IMR-90 (cell line): Measurements from ENCODE around the gene CIAO3. TPM values are rescaled to one million over a fixed set of nuclear protein-coding genes. Genes with fewer than 3 reads are reported as not detected.

Experiments used
- ATAC-seq: fragments of 200-7000 bp; cut with Tn5 transposase; 2 replicates; pipeline ENCODE4 v1.9.1; 2020; ENCODE audit warnings: low read depth, mild to moderate bottlenecking, moderate library complexity
- BruUV-seq: library from RNA; stranded (reverse); fragments of 400-500 nt; replicated peaks from 2 replicates; lab custom pipeline; 2021; lab: Mats Ljungman, UMichigan
- CTCF ChIA-PET: fragments of 300-600 bp; formaldehyde crosslinking; extraction: SDS; loops from one replicate; lab custom pipeline; 2021; ENCODE audit warnings: antibody characterized with exemption; lab: Yijun Ruan, JAX
- POLR2A ChIA-PET: fragments of 300-600 bp; sonication (Branson Sonifier 250); formaldehyde crosslinking; loops from one replicate; lab custom pipeline; 2022; ENCODE audit warnings: antibody characterized with exemption; ENCODE audit not compliant: unreplicated experiment; lab: Charles Lee
- DNase-seq: peaks from one replicate; pipeline ENCODE4 v3.0.0; 2013
- H2AFZ ChIP-seq: replicated peaks from 2 replicates; pipeline ENCODE3; 2013; ENCODE audit warnings: low read length, mild to moderate bottlenecking; ENCODE audit not compliant: poor library complexity
- H2AK5ac ChIP-seq: 2 replicates; pipeline ENCODE4 v1.6.1; 2013; ENCODE audit warnings: low read depth, low read length, inconsistent platforms
- H2AK9ac ChIP-seq: replicated peaks from 2 replicates; pipeline ENCODE3; 2013; ENCODE audit warnings: mild to moderate bottlenecking, low read depth, low read length, moderate library complexity; ENCODE audit not compliant: poor library complexity
- H2BK120ac ChIP-seq: 2 replicates; pipeline ENCODE4 v1.6.1; 2013; ENCODE audit warnings: low read depth, low read length, inconsistent platforms
- H2BK15ac ChIP-seq: 3 replicates; pipeline ENCODE4 v1.6.1; 2013; ENCODE audit warnings: low read depth, low read length, inconsistent platforms
- H2BK20ac ChIP-seq: 2 replicates; pipeline ENCODE4 v1.6.1; 2013; ENCODE audit warnings: low read depth, mild to moderate bottlenecking, inconsistent platforms, low read length, moderate library complexity
- H2BK5ac ChIP-seq: 2 replicates; pipeline ENCODE4 v1.6.1; 2013; ENCODE audit warnings: mild to moderate bottlenecking, low read depth, low read length, inconsistent platforms; ENCODE audit not compliant: poor library complexity, severe bottlenecking
- H3K14ac ChIP-seq: replicated peaks from 2 replicates; pipeline ENCODE4 v1.6.1; 2013; ENCODE audit warnings: low read depth, low read length, inconsistent platforms
- H3K18ac ChIP-seq: 2 replicates; pipeline ENCODE4 v1.6.1; 2013; ENCODE audit warnings: low read depth, low read length, control low read depth
- H3K23ac ChIP-seq: 2 replicates; pipeline ENCODE4 v1.6.1; 2013; ENCODE audit warnings: low read depth, low read length, inconsistent platforms
- H3K27ac ChIP-seq: 2 replicates; pipeline ENCODE4 v1.5.1; 2013; ENCODE audit warnings: mild to moderate bottlenecking, control low read depth, low read length; ENCODE audit not compliant: insufficient read depth
- H3K27me3 ChIP-seq: 2 replicates; pipeline ENCODE4 v1.6.1; 2013; ENCODE audit warnings: low read length; ENCODE audit not compliant: control insufficient read depth, insufficient read depth
- H3K36me3 ChIP-seq: 2 replicates; pipeline ENCODE4 v1.6.1; 2013; ENCODE audit warnings: low read length, mixed read lengths; ENCODE audit not compliant: control insufficient read depth, insufficient read depth
- H3K4ac ChIP-seq: 2 replicates; pipeline ENCODE4 v1.6.1; 2013; ENCODE audit warnings: low read depth, low read length, inconsistent platforms
- H3K4me1 ChIP-seq: 2 replicates; pipeline ENCODE4 v1.6.1; 2013; ENCODE audit warnings: low read length, mixed read lengths; ENCODE audit not compliant: control insufficient read depth, insufficient read depth
- H3K4me2 ChIP-seq: 2 replicates; pipeline ENCODE4 v1.6.1; 2013; ENCODE audit warnings: low read depth, mild to moderate bottlenecking, control low read depth, low read length, moderate library complexity
- H3K4me3 ChIP-seq: 2 replicates; pipeline ENCODE4 v1.5.1; 2013; ENCODE audit warnings: low read depth, mild to moderate bottlenecking, control low read depth, low read length, moderate library complexity; ENCODE audit not compliant: insufficient read depth
- H3K56ac ChIP-seq: 2 replicates; pipeline ENCODE4 v1.6.1; 2013; ENCODE audit warnings: low read length, inconsistent platforms; ENCODE audit not compliant: insufficient read depth; ENCODE audit errors: extremely low read depth
- H3K79me1 ChIP-seq, 2 experiments: 2 replicates each; pipeline ENCODE4 v1.6.1; 2013; ENCODE audit warnings: low read length in 2 of 2, inconsistent platforms in 1 of 2, low read depth in 1 of 2
- H3K9ac ChIP-seq: 2 replicates; pipeline ENCODE4 v1.6.1; 2013; ENCODE audit warnings: low read depth, low read length, control low read depth
- H3K9me1 ChIP-seq: 2 replicates; pipeline ENCODE4 v1.6.1; 2013; ENCODE audit warnings: low read length, inconsistent platforms; ENCODE audit not compliant: insufficient read depth
- H3K9me3 ChIP-seq: 2 replicates; pipeline ENCODE4 v1.6.1; 2013; ENCODE audit warnings: low read length; ENCODE audit not compliant: control insufficient read depth, insufficient read depth
- H4K20me1 ChIP-seq: 2 replicates; pipeline ENCODE4 v1.6.1; 2013; ENCODE audit warnings: low read length, inconsistent platforms; ENCODE audit not compliant: insufficient read depth
- H4K5ac ChIP-seq: 2 replicates; pipeline ENCODE4 v1.6.1; 2013; ENCODE audit warnings: mild to moderate bottlenecking, low read depth, low read length, control low read depth
- H4K8ac ChIP-seq, 2 experiments: 2 replicates each; pipeline ENCODE4 v1.6.1; 2013; ENCODE audit warnings: low read depth in 2 of 2, low read length in 2 of 2, control low read depth in 1 of 2, inconsistent platforms in 1 of 2
- H4K91ac ChIP-seq: 2 replicates; pipeline ENCODE4 v1.6.1; 2013; ENCODE audit warnings: low read depth, low read length, inconsistent platforms; ENCODE audit not compliant: insufficient read depth
- BHLHE40 ChIP-seq: fragments of 150-350 bp; IDR thresholded peaks from 2 replicates; pipeline ENCODE4 v1.6.1; 2016; ENCODE audit warnings: mild to moderate bottlenecking, low read depth, low read length
- CEBPB ChIP-seq: IDR thresholded peaks from 2 replicates; pipeline ENCODE4 v1.6.1; 2012; ENCODE audit warnings: low read depth, low read length, improper control_type of control experiment
- CHD1 ChIP-seq: IDR thresholded peaks from 2 replicates; pipeline ENCODE4 v1.6.1; 2012; ENCODE audit warnings: low read depth, low read length, improper control_type of control experiment
- CTCF ChIP-seq: conservative IDR thresholded peaks from 2 replicates; pipeline ENCODE4 v1.5.1; 2012; ENCODE audit warnings: mild to moderate bottlenecking, low read depth, low read length, improper control_type of control experiment
- ELK1 ChIP-seq: fragments of 150-350 bp; IDR thresholded peaks from 2 replicates; pipeline ENCODE4 v1.6.1; 2016; ENCODE audit warnings: low read depth, mild to moderate bottlenecking, low read length, moderate library complexity, borderline replicate concordance
- FOS ChIP-seq: fragments of 150-350 bp; IDR thresholded peaks from 2 replicates; pipeline ENCODE4 v1.6.1; 2016; ENCODE audit warnings: low read depth, low read length
- MAFK ChIP-seq: IDR thresholded peaks from 2 replicates; pipeline ENCODE4 v1.6.1; 2012; ENCODE audit warnings: low read depth, low read length, improper control_type of control experiment
- MAZ ChIP-seq: IDR thresholded peaks from 2 replicates; pipeline ENCODE4 v1.6.1; 2012; ENCODE audit warnings: low read depth, mild to moderate bottlenecking, low read length, improper control_type of control experiment, moderate library complexity, borderline replicate concordance
- MXI1 ChIP-seq: IDR thresholded peaks from 2 replicates; pipeline ENCODE4 v1.6.1; 2012; ENCODE audit warnings: low read depth, mild to moderate bottlenecking, low read length, moderate library complexity, borderline replicate concordance
- NFE2L2 ChIP-seq: fragments of 150-350 bp; IDR thresholded peaks from 2 replicates; pipeline ENCODE4 v1.6.1; 2016; ENCODE audit warnings: low read depth, mild to moderate bottlenecking, low read length
- POLR2A ChIP-seq: IDR thresholded peaks from 2 replicates; pipeline ENCODE4 v1.6.1; 2012; ENCODE audit warnings: mild to moderate bottlenecking, low read depth, low read length
- RAD21 ChIP-seq: IDR thresholded peaks from 2 replicates; pipeline ENCODE4 v1.6.1; 2012; ENCODE audit warnings: low read length, improper control_type of control experiment
- RCOR1 ChIP-seq: IDR thresholded peaks from 2 replicates; pipeline ENCODE4 v1.6.1; 2012; ENCODE audit warnings: mild to moderate bottlenecking, low read length, improper control_type of control experiment; ENCODE audit not compliant: insufficient replicate concordance
- RFX5 ChIP-seq: IDR thresholded peaks from 2 replicates; pipeline ENCODE4 v1.8.0; 2012; ENCODE audit warnings: low read depth, mild to moderate bottlenecking, low read length, moderate library complexity
- SMC3 ChIP-seq: fragments of 150-350 bp; IDR thresholded peaks from 2 replicates; pipeline ENCODE4 v1.6.1; 2016; ENCODE audit warnings: low read depth, mild to moderate bottlenecking, antibody characterized with exemption, low read length, moderate library complexity
- USF2 ChIP-seq: fragments of 150-350 bp; IDR thresholded peaks from 2 replicates; pipeline ENCODE4 v1.6.1; 2017; ENCODE audit warnings: mild to moderate bottlenecking, antibody characterized with exemption, low read length, low read depth
- WGBS, 2 experiments: methylation state at CpG; one replicate each; pipeline versions ENCODE4 v1.1.5 to v1.1.7; 2013; ENCODE audit warnings: missing lambda C conversion rate in 2 of 2; ENCODE audit not compliant: insufficient read length in 1 of 2; ENCODE audit errors: extremely low coverage in 2 of 2; 5-methylcytosine and 5-hydroxymethylcytosine counted together
- dilution Hi-C: fragments of 300-500 bp; cut with HindIII; formaldehyde crosslinking; loops from one replicate; pipeline ENCODE4 v1.14.3; 2018; ENCODE audit warnings: low sequenced_read_pairs; ENCODE audit not compliant: unreplicated experiment
- in situ Hi-C: fragments of 300-500 bp; cut with MboI; formaldehyde crosslinking; loops from 3 replicates; pipeline ENCODE4 v1.14.3; 2019; ENCODE audit warnings: low sequenced_read_pairs, inconsistent platforms, mixed read lengths
- intact Hi-C: fragments of 100-400 bp; cut with micrococcal nuclease; formaldehyde crosslinking; loops from 2 replicates; pipeline ENCODE4 v1.10.0; 2022
- polyA plus RNA-seq, 3 experiments: library from polyadenylated mRNA; depleted of rRNA; stranded (reverse); fragments of >200 nt; gene quantifications; 2 replicates each; pipeline ENCODE4 v1.2.3, GENCODE V29; 2012; ENCODE audit warnings: low replicate concordance in 1 of 3
- total RNA-seq: library from RNA; depleted of rRNA; stranded (reverse); fragments of >200 nt; gene quantifications from 2 replicates; pipeline ENCODE4 v1.2.3, GENCODE V29; 2012

Gene CIAO3
- total and polyA plus RNA-seq, 2 of the 4 experiments (the other 2 are of a cell fraction), result 17.0 to 20.2 TPM

GRCh38 chr16:769934-770333 lies 29.1 kb upstream of the CIAO3 start:
- no peak overlapping the region for H2BK15ac ChIP-seq
- POLR2A ChIA-PET, result no interaction called here
- no peaks in the 10 kb centered on the region for H3K9me1 ChIP-seq
- H4K20me1 ChIP-seq, result no peaks in the 10 kb centered on the region
- TF ChIP-seq CEBPB, result no peak
- TF ChIP-seq FOS, result no peak
- no peak for TF ChIP-seq CHD1
- TF ChIP-seq MAZ, result no peak
- TF ChIP-seq CTCF, result no peak
- no peak for TF ChIP-seq RFX5
- TF ChIP-seq RAD21, result no peak
- no peak for TF ChIP-seq BHLHE40
- no peak for TF ChIP-seq MXI1
- TF ChIP-seq SMC3, result no peak
- no peak for TF ChIP-seq USF2
- no peak for TF ChIP-seq NFE2L2
- TF ChIP-seq ELK1, result no peak
- TF ChIP-seq MAFK, result no peak
- TF ChIP-seq POLR2A, result no peak
- no peak for TF ChIP-seq RCOR1
- no peaks in the 10 kb centered on the region for H3K27me3 ChIP-seq
- BruUV-seq, result no TSS peak
- ATAC-seq (no peak), DNase-seq (no peak)
- H2BK5ac ChIP-seq, result no peak overlapping the region
- no peaks in the 10 kb centered on the region for H3K36me3 ChIP-seq
- in situ Hi-C loops, result no loop called here
- H3K9me3 ChIP-seq, result no peaks in the 10 kb centered on the region
- H2AK5ac ChIP-seq, result no peak overlapping the region
- no peaks in the 10 kb centered on the region for H3K4me1 ChIP-seq
- H4K91ac ChIP-seq, result no peak overlapping the region
- H3K18ac ChIP-seq, result no peak overlapping the region
- peak overlapping the region; percentile 21 for H2AFZ ChIP-seq
- H4K8ac ChIP-seq, result no peak overlapping the region
- no peak overlapping the region for H3K23ac ChIP-seq
- WGBS, 2 experiments, result 67% methylated on average over 13 of the region's 19 CpGs; no CpG with 5 or more reads in 1 of the 2 experiments
- no peak overlapping the region for H2BK120ac ChIP-seq
- no peak overlapping the region for H2BK20ac ChIP-seq
- no peak overlapping the region for H3K9ac ChIP-seq
- H3K14ac ChIP-seq, result no peak overlapping the region
- H4K5ac ChIP-seq, result no peak overlapping the region
- dilution Hi-C loops, result no loop called here
- no peak overlapping the region for H2AK9ac ChIP-seq
- H3K4ac ChIP-seq, result no peak overlapping the region
- H3K56ac ChIP-seq, result no peak overlapping the region
- no peak overlapping the region for H3K27ac ChIP-seq
- intact Hi-C loops, result no loop called here
- H3K4me3 ChIP-seq, result no peak overlapping the region
- H3K4me2 ChIP-seq, result no peak overlapping the region
- no peaks in the 10 kb centered on the region for H3K79me1 ChIP-seq
- CTCF ChIA-PET, result no interaction called here
